D341Med (cell line): Measurements from ENCODE around the gene SH2D1B.

Experiments
- DNase-seq: peaks from one replicate; pipeline ENCODE4 v3.0.0; 2012; ENCODE audit warnings: low spot score

The SH2D1B gene

GRCh38 chr1:162381941-162382750 lies 29.8 kb downstream of the SH2D1B start:
- no peak for DNase-seq

GRCh38 chr1:162381383-162381782 lies 30.6 kb downstream of the SH2D1B start, which contains the start of gene C1orf226:
C1orf226 (plus strand) TSS chr1:162381728; CDS start chr1:162381902, 174 bp downstream.
- DNase-seq, result no peak

GRCh38 chr1:162380061-162380846 lies 31.7 kb downstream of the SH2D1B start:
- no peak for DNase-seq

- DNase-seq, result no peak
These were observed 35.2 kb downstream of the SH2D1B start, which contains the start of gene SPATA46 for GRCh38 chr1:162376691-162377090. SPATA46 (minus strand) TSS chr1:162376854; CDS start chr1:162376790, 64 bp downstream.

GRCh38 chr1:162375463-162375862 lies 36.5 kb downstream of the SH2D1B start:
- no peak for DNase-seq

GRCh38 chr1:162374406-162374805 lies 37.5 kb downstream of the SH2D1B start:
- DNase-seq, result no peak

- no peak for DNase-seq
These were observed 38.2 kb downstream of the SH2D1B start for GRCh38 chr1:162373541-162374260.

- no peak for DNase-seq
These were observed 38.9 kb downstream of the SH2D1B start for GRCh38 chr1:162373072-162373427.

- no peak for DNase-seq
These were observed 39.5 kb downstream of the SH2D1B start for GRCh38 chr1:162372159-162373071.

GRCh38 chr1:162371611-162372010 lies 40.3 kb downstream of the SH2D1B start:
- DNase-seq, result no peak

- DNase-seq, result no peak
These were observed 41.2 kb downstream of the SH2D1B start for GRCh38 chr1:162370721-162371120.

GRCh38 chr1:162370161-162370560 lies 41.8 kb downstream of the SH2D1B start:
- DNase-seq, result no peak

- DNase-seq, result no peak
These were observed 42.4 kb downstream of the SH2D1B start for GRCh38 chr1:162369571-162369970.

- DNase-seq, result no peak
These were observed 43.5 kb downstream of the SH2D1B start for GRCh38 chr1:162368451-162368850.

GRCh38 chr1:162367772-162368171 lies 44.2 kb downstream of the SH2D1B start:
- no peak for DNase-seq

- no peak for DNase-seq
These were observed 44.9 kb downstream of the SH2D1B start for GRCh38 chr1:162367073-162367472.

- DNase-seq, result no peak
These were observed 45.3 kb downstream of the SH2D1B start for GRCh38 chr1:162366671-162367070.

- no peak for DNase-seq
These were observed 45.8 kb downstream of the SH2D1B start for GRCh38 chr1:162366149-162366548.

GRCh38 chr1:162365284-162366020 lies 46.5 kb downstream of the SH2D1B start:
- no peak for DNase-seq

- no peak for DNase-seq
These were observed 47.4 kb downstream of the SH2D1B start for GRCh38 chr1:162364498-162364897.

- no peak for DNase-seq
These were observed 48.1 kb downstream of the SH2D1B start for GRCh38 chr1:162363823-162364222.
